ENCODE data around the gene NWD2.

NWD2 gene

DNA sequence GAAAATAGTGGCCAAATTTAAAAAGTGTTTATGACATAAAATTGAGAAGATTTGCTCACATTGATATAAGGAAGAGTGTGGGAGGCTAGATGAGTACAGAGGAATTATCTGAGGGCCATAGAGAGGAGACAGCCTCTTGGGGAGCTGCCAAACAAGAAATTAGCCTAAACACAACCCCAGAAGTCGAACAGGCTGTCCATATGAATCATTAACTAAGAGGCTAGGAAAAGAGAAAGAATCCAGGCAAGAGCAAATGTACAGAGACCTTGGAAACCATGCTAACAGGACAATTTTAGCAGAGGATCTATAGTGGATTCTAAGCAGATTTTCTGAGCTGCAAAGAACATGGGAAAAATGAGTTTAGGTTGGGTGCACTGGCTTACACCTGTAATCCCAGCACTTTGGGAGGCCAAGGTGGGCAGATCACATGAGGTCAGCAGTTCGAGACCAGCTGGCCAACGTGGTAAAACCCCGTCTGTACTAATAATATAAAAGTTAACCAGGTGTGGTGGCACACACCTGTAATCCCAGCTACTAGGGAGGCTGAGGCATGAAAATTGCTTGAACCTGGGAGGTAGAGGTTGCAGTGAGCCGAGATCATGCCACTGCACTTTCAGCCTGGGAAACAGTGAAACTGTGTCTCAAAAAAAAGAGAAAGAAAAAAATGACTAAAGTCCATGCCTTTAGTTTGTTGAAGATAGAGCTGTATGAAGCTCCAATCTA, 76.1 kb downstream of the NWD2 start:
- H3K27ac ChIP-seq, result no peak overlapping the region
- TF ChIP-seq, protein P1, sequence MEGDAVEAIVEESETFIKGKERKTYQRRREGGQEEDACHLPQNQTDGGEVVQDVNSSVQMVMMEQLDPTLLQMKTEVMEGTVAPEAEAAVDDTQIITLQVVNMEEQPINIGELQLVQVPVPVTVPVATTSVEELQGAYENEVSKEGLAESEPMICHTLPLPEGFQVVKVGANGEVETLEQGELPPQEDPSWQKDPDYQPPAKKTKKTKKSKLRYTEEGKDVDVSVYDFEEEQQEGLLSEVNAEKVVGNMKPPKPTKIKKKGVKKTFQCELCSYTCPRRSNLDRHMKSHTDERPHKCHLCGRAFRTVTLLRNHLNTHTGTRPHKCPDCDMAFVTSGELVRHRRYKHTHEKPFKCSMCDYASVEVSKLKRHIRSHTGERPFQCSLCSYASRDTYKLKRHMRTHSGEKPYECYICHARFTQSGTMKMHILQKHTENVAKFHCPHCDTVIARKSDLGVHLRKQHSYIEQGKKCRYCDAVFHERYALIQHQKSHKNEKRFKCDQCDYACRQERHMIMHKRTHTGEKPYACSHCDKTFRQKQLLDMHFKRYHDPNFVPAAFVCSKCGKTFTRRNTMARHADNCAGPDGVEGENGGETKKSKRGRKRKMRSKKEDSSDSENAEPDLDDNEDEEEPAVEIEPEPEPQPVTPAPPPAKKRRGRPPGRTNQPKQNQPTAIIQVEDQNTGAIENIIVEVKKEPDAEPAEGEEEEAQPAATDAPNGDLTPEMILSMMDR (conservative IDR thresholded peaks at IDR 0.05; ENCODE audit: low read depth), result no peak
- no peak for DNase-seq (ENCODE audit: low spot score)
- ChIA-PET CTCF (interaction anchor here (0.6 to 0.7 kb wide), 3 partner anchors 9 to 665 kb away, joined by 3 to 4 read pairs (median 4); no protein-coding TSS in a partner anchor), POLR2A (ENCODE audit: low non-redundant PET) (no interaction called here)

DNA sequence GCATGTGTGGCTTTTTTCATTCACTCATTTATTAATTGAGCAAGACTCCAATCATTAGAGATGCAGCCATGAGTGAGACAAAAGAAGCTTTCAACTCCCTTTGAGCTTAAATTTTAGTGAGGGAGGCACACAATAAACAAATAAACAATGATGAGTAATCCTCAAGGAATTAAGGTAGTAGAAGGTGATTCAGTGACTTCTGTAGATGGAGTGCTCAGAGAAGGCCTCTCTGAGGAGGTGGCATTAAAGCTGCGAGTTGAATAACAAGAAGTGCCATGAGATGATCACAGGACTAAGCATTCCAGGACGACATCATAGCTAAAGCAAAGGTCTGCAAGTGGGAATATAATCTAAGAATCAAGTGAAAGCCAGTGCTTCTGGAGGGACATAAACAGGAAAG, 77.6 kb downstream of the NWD2 start:
- TF ChIP-seq, protein P1 (conservative IDR thresholded peaks at IDR 0.05; ENCODE audit: low read depth), result no peak
- ChIA-PET POLR2A (ENCODE audit: low non-redundant PET) (no interaction called here), CTCF (no interaction called here)
- no peak overlapping the region for H3K27ac ChIP-seq
- DNase-seq (ENCODE audit: low spot score), result no peak

DNA sequence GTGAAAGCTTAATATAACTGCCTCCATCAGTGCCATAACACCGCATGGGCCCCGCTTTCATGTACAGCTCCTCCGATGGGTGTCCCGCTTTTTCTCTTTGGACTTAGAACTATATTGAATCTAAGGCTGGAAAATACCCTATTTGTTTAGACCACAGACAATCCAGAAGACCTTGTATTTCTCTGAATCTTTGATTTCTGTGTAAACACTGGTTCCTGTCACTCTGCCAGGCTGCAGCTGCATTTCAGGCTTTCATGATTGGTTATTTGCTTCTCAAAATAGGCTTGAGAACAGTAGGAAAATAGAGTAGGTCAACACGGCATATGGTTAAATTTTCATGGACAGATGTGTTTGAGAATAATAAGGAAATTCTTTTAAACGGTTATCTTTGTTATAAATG, 80.0 kb downstream of the NWD2 start:
- ChIA-PET POLR2A (ENCODE audit: low non-redundant PET) (no interaction called here), CTCF (interaction anchor here (0.6 kb wide), 1 partner anchor 77 kb away, joined by 3 read pairs; no protein-coding TSS in a partner anchor)
- no peak for DNase-seq (ENCODE audit: low spot score)
- TF ChIP-seq, protein P1 (conservative IDR thresholded peaks at IDR 0.05; ENCODE audit: low read depth), result no peak
- no peak overlapping the region for H3K27ac ChIP-seq

DNA sequence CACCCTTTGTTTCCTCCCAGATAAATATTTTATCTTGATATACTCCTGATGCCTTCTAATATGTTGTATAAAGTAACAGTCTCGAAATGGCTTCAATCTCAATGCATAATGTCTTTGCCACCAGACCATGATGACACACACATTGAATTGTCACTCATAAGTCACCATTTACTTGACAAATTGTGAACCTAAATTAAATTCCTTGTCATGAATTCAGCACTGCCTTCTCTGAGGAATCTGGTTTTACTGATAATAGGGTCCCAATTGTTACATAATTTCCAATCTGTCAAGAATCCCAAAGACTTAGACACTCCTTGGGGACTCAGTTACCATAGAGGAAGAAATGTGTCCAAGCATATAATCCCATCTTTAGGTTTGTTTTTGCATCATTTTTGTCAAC, 82.3 kb downstream of the NWD2 start:
- DNase-seq (ENCODE audit: low spot score), result no peak
- ChIA-PET POLR2A (ENCODE audit: low non-redundant PET) (no interaction called here), CTCF (no interaction called here)
- no peak overlapping the region for H3K27ac ChIP-seq
- TF ChIP-seq, protein P1 (conservative IDR thresholded peaks at IDR 0.05; ENCODE audit: low read depth), result no peak

DNA sequence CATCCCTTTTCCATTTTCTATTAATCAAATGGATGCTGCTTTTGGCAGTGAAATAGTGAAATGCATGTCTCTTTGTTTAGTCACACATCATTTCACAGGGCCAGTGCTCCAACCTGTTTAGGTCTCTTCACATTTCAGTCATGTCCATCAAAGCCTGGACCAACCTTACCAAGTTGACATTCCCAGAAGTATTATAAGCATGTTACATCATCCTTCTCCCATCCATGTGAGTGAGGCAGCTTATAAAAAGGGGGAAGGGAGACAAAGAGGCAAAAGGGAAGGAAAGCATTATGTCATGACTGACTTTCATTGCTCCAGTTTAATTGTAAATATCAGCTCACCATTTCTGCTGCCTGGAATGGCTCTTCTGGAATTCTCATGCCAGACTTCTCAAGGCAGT, 94.4 kb downstream of the NWD2 start:
- DNase-seq (ENCODE audit: low spot score), result no peak
- TF ChIP-seq, protein P1 (conservative IDR thresholded peaks at IDR 0.05; ENCODE audit: low read depth), result no peak

DNA sequence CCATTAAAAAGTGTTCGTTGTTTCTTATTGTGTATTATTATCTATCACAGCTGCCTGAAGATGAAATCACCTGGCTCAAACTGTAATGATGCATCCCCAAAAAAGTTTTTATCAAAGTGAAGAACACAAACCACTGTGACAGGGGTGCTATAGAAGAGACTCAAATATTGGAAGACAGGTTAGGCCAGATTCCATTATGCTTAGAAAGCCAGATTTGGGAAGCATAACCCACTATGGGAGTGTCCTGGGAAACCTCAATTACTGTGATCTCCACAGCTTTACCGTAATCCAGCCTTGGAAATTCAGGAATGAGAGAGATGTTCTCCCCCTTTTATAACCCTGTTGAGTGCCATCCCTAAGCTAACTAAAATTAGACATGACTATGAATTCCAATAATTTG, 114.2 kb downstream of the NWD2 start:
- H3K27ac ChIP-seq, result no peak overlapping the region
- CTCF ChIA-PET, result interaction anchor here (0.7 kb wide), 2 partner anchors 32 to 1190 kb away, joined by 4 to 5 read pairs; no protein-coding TSS in a partner anchor
- no peak for DNase-seq (ENCODE audit: low spot score)
- TF ChIP-seq, protein P1 (conservative IDR thresholded peaks at IDR 0.05; ENCODE audit: low read depth), result no peak
- POLR2A ChIA-PET (ENCODE audit: low non-redundant PET), result no interaction called here

More for the DNA sequence above, 94.4 kb downstream of the NWD2 start:
- ChIA-PET CTCF (no interaction called here), POLR2A (ENCODE audit: low non-redundant PET) (no interaction called here)
- H3K27ac ChIP-seq, result no peak overlapping the region
